ENCODE results near the gene DIAPH3.

DNA sequence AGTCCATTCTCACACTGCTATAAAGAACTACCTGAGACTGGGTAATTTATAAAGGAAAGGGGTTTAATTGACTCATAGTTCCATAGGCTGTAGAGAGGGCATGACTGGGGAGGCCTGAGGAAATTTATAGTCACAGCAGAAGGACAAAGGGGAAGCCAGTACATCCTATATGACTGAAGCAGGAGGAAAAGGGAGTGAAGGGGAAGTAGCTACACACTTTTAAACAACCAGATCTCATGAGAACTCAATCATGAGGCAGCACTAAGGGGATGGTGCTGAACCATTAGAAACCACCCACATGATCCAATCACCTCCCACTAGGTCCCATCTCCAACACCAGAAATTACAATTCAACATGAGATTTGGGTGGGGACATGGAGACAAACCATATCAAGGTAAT, 209.1 kb downstream of the DIAPH3 start:
- no peak for TF ChIP-seq CTCF (IDR thresholded peaks at IDR 0.05)
- TF ChIP-seq ELF4 (CRISPR knock-in tag; IDR thresholded peaks at IDR 0.05; ENCODE audit: low read depth) = no peak
- TF ChIP-seq IRF1 (CRISPR knock-in tag; IDR thresholded peaks at IDR 0.05) = no peak
- TF ChIP-seq, protein P1, sequence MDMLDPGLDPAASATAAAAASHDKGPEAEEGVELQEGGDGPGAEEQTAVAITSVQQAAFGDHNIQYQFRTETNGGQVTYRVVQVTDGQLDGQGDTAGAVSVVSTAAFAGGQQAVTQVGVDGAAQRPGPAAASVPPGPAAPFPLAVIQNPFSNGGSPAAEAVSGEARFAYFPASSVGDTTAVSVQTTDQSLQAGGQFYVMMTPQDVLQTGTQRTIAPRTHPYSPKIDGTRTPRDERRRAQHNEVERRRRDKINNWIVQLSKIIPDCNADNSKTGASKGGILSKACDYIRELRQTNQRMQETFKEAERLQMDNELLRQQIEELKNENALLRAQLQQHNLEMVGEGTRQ (CRISPR knock-in tag; IDR thresholded peaks at IDR 0.05) = no peak
- TF ChIP-seq CREB1 (CRISPR knock-in tag; IDR thresholded peaks at IDR 0.05) = no peak
- no peak for TF ChIP-seq ZNF138 (CRISPR knock-in tag; conservative IDR thresholded peaks at IDR 0.05)
- no peak for TF ChIP-seq MAX (CRISPR knock-in tag; IDR thresholded peaks at IDR 0.05)
- no peak for TF ChIP-seq FOXJ3 (CRISPR knock-in tag; IDR thresholded peaks at IDR 0.05; ENCODE audit: borderline replicate concordance)
- TF ChIP-seq MXD4 (CRISPR knock-in tag; IDR thresholded peaks at IDR 0.05; ENCODE audit: borderline replicate concordance) = no peak
- TF ChIP-seq TEAD4 (CRISPR knock-in tag; IDR thresholded peaks at IDR 0.05) = no peak

Data from WTC11 (cell line).